DLD1 (cell line): ENCODE measurements around the gene TMEM61.
"Not testable (repeated sequence)": the region's sequence is repeated elsewhere in the genome, so short reads cannot be mapped to it uniquely, and the experiment has no call there.

Experiments
- in situ Hi-C: cut with HindIII; loops from 2 replicates; pipeline ENCODE4 v1.10.0; 2017; ENCODE audit warnings: low sequenced_read_pairs

TMEM61 gene

DNA sequence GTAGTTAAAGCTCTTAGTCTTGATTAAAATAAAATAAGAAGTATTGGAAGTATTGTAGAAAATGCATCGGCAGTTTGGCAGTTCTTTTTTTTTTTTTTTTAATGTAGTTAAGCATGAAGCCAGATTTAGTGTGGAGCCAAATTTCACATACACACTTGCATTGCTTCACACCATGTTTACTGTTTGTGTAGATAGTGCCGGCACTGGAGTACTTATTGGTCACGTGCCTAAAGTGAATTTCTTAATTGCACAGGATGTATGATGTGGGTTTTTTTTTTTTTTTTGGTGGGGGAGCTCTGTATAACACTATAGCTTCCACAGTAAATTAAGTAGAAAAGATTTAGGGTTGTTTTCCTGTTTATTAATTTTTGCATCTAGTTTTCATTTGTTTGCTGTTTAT, 21.2 kb upstream of the TMEM61 start:
- in situ Hi-C loops, result no loop called here

DNA sequence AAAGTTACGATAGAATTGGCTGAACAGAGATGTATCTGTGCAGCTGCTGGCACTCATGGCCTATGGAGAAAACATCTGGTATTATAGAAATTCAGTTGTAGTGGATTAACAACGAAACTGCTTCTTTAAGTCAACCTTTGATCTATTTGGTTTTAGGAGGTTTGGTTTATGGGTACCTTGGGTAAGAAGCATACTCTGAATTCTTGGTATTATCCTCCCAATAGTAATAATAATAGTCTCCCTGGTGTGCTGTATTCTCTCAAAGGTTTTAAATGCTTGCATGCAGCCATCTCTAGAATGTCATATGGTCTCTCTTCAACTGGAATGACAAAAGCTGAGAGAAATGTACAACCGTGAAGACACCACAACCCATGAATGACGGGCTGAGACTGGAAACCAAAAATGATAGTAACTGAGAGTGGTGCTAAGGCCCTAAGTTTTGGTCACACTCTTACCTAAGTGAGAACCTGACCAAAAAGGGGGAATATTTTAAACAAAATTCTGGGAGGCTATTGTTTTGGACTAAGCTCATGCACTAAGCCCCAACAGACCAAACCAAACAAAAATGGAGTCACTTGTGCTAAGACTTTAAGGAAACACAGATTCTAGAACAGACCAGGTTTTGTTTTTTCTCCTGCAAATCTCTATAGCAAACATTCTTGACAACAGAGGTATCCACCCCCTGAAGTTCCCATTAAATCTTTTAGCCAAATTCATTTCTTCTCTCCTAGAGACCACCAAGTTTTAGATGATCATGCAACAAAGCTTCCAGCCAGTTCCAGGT, 17.6 kb upstream of the TMEM61 start:
- in situ Hi-C loops, result no loop called here

DNA sequence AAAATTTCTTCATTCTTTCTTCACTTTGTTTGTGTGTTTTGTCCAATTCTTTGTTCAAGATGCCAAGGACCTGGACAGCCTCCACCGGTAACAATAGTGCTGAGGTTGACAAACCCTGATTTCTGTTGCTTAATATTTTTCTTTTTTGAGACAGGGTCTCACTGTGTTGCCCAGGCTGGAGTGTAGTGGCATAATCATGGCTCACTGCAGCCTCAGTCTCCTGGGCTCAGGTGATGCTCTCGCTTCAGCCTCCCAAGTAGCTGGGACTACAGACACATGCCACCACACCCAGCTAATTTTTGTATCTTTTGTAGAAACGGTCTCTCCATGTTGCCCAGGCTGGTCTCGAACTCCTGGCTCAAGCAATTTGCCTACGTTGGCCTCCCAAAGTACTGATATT, 16.6 kb upstream of the TMEM61 start:
- in situ Hi-C loops, result not testable (repeated sequence)

DNA sequence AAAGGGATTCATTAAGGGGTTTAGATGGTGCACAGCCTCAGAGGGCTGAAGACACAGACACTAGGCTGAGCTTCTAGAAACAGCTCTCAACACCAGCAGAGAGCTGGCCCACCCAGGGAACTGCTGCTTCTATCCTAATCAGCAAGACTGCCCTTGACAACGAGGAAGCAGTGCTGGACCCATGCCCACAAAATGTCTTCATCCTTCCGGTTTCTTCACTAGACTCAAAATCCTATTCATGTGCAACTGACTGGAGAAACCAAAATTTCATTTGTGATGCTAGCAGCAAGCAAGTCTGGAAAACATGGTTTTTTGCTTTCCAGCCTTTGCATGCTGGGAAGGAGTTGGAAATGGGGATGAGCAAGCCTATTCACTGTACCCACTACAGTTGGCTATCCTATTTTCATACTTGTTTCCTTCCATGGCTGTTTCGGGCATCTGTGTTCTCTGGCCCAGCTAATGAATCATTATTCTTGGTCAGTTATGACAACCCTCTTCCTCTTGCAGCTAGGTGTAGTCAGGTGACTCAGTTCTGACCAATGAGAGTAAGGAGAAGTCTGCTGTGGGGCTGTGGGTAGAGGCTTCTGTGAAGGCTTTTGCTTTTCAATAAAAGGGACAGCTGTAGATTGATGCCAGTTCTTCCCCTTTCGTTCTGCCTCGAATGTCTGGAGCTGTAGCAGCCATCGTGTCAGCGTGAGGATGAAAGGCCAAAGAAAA, 14.6 kb upstream of the TMEM61 start:
- in situ Hi-C loops, result no loop called here

DNA sequence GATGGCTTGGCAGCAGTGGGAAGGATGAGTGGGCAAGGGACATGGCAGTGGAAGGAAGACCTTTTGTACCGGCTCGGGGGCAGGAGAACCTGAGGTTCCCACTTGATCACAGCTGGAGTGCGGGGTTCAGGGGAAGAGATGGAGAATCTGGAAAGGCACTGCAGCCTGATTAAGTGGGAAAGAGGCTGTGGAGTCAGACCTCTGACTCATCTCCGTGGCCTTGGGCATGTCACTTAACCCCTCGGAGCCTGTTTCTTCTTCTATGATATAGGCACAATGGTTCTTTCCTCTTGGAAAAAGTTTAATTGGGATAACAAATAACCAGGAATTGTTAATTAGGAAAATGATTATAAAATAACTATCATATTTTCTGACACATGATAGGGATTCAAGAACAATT, 13.1 kb upstream of the TMEM61 start:
- in situ Hi-C loops, result no loop called here

DNA sequence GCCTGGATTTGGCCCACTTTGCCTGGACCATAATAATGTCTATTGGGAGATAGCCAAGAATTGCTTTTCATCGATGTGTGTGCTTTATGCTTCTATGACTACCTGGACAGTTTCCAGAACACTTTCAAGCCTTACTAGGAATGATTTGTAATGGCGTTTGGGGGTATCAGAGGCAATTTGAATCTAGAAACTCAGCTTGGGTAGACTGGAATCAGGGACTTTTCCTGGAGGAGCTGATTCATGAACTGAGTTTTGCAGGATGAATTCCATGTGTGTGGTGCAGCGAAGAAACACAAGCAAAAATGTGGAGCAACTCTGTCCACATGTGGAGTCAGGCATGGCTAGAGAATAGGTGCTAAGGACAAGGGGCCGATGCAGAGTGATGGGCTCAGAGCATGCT, 11.9 kb upstream of the TMEM61 start:
- in situ Hi-C loops, result no loop called here

DNA sequence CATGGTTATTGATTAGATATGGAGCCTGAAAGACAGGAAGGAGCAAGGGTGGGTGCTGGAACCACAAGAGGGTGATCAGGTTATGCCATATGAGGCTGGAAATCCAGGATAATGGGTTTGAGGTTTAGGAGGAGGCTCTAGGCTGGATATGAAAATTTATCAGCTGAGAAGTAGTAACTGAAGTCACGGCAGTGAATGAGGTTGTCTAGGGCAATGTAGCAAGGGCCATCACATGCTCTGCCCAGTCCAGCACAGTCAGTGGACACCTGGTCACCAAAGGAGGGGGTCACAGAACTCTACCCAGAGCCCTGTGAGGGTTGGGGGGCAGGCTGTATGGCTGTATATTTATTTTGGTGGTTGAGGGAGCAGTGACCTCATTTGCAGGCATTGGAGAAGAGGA, 10.5 kb upstream of the TMEM61 start:
- in situ Hi-C loops, result no loop called here

DNA sequence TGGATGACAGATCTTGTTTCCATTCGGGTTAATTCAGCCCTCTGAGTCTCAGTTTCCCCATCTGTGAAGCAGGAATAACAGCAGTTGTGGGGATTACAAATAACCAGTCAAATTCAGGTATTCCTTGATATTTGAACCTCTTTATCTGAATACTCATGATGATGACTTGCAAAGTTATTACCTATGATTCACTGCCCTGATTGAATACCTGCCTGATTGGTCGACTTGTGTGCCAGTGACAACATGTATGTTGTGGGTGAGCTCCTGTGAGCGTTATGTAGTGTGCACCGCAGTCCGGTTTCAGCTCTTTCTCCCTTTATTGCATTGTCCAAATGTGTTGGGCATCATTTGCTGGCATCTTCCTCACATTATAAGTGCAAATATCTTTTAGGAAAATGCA, 9.5 kb upstream of the TMEM61 start:
- in situ Hi-C loops, result no loop called here

DNA sequence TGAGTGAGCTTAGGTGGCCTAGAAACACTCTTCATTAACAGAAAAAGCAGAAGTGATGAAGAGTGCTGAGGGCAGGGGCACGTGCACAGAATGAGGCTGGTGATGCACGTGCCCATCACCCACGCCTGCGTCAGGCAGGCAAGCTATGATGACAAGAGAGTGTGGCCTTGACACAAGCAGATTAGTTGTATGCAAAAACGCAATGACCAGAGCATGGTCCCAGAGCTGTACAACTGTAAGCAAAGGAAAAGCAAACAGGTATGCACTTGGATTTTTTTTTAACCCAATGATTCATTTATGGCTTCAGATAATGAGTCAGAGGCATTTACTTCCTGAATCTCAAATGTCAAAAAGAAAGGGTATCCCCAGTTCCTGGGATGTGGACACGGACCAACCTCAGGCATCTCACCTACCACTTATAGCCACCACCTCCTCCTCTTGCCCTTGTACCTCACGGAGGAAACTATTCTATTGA, 9.1 kb upstream of the TMEM61 start:
- in situ Hi-C loops, result no loop called here

DNA sequence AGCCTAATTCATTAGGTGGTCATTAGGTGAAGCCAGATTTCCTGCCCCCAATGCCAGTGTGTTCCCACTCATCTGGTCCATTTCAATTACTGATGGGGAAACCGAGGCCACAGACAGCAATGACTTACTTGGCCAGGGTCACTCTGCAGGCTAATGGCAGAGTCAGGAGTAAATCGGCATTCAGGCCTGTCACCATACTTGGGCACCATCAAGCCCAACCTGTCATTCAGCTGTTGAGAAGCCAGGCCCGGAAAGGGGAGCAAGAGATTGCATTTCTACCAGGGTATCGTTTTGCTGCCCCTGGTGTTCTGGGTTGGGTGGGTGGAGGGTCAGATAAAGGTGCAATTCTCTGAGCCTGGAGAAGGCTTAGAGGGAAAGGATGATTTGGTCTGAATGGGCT, 8.0 kb upstream of the TMEM61 start:
- in situ Hi-C loops, result no loop called here

DNA sequence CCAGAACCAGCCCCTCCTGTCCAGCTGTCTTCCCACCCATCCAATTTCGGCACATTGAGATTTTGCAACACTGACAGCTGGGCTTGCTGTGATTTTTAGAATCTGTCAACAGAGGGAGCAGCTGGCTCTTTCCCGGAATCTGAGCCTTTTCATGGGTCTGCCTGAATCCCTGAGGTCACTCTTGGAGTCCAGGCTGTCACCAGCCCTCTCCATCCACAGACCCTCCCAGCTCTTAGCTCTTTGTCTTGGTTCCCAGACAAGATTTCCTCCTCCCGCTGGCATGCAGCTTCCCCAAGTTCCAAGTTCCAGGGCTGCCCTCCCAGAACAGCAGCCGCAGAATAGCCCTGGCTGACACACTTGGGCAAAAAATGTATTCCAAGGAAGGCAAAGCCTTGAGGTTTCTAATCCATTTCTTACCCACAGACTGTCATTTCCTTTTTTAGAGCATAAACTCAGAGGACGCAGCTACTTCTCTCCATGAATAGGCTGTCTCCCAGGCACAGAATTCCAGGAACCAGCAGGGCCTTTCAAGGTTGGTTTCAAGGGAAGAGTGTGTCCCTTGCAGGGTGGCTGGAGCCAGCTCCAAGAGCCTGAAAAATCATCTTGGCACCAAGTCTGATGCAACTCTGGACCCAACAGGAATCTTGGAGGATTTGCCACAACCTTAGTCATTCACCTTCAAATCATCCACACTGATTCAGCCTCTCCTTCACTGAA, 7.1 kb upstream of the TMEM61 start:
- in situ Hi-C loops, result no loop called here

DNA sequence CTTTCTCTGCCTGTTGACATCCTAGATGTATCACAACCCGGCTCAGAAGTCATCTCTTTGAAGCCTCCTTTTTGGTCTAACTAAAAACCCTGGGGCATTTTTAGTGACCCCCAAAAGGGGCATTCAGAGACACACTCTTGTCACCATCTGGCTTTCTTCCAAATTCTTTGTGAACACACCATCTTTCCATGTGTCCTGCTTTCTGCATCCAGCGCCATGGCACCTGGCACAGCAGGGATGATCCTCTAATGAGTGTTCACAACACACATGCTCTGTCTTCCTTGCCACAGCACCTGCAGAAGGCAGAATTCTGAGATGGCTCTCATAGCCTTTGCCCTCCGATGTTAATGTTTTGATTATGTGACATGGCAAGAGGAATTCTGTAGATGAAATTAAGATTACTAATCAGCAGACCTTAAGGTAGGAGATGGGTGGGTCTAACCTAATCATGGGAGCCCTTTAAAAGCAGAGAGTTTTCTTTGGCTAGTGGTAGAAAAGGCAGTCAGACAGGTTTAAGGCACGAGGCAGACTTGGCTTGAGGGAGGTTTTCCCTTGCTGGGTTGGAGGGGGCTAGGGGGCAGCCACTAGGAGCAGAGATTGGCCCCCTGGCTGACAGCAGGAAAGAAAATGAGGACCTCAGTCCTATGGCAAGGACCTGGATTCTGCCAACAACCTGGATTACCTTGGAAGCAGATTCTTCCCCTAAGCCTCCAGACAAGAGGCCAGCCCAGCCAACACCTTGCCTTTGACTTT, 4.9 kb upstream of the TMEM61 start:
- in situ Hi-C loops, result no loop called here

DNA sequence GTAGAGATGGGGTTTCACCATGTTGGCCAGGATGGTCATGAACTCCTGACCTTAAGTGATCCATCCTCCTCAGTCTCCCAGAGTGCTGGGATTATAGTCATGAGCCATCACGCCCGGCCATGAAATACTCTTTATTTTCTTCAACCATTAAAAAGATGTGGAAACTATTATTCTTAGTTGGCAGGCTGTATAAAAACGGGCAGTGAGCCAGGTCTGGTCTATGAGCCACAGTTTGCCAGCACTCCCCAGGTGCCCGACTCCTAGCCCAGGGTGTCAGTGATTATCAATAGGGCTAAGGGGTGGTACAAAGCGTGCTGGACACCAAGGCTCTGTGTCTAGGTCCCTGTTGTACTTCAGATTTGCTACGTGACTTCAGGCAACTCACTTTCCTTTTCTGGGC, 3.7 kb upstream of the TMEM61 start:
- in situ Hi-C loops, result no loop called here

DNA sequence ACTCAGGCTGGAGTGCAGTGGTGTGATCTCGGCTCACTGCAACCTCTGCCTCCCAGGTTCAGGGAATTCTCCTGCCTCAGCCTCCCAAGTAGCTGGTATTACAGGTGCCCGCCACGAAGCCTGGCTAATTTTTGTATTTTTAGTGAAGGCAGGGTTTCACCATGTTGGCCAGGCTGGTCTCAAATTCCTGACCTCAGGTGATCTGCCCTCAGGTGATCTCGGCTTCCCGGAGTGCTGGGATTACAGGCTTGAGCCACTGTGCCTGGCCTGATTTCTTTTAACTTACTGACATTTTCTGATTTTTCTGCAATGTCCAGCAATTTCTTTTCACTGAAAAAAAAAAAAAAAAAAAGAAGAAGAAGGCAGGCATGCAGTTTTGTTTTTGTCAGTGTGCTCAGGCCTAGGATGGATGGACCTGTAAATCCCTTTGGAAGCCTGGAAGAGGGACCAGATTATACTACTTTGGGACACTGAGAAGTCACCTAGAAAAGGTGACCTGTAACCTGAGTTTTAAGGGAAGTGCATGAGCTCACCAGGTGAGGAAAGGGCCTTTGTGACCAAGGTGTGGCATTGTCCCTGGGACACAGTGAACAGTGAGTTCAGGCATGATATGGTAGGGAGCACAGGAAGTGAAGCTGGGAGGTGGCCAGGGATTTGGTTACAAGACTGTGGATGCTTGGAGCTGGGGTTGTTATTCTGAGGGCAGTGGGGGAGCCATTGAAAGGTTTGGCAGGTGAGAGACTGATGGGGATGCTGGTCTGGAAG, 2.7 kb upstream of the TMEM61 start:
- in situ Hi-C loops, result no loop called here

DNA sequence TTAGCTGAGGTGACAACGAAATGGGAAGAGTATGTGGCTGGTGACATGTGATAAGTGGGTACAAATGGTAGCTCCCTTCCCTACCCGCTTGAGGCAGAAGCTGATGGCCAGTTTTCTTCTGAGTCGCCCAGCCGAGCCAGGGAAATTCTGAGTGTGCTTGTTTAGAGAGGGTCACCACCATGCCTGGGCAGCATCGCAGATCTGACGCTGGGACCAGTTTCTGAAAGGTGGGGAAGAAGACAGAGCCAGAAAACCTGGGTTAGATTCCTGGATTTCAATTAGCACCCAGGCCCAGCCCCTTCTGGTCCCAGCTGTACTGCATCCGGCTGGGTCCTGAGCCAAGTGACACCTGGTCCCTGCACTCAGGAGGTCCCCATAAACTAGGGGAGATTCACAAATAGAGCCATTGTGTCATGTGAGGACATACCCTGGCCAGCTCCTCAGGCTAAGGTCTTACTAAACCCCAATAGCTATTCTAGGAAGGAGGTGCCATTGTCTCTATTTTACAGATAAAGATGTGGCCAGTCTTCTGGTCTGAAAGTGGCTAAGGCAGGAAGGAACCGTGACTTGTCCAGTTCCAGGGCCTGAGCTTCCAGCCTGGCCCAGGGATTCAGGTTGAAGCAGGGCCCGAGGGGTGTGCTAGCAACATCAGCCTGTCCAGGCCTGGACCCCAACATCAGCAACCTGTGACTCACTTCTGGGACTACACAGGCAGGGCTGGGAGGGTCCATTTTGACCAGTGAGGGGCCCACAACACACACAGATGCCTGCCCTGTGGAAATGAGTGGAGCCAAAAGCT, 1.7 kb upstream of the TMEM61 start:
- in situ Hi-C loops, result no loop called here

DNA sequence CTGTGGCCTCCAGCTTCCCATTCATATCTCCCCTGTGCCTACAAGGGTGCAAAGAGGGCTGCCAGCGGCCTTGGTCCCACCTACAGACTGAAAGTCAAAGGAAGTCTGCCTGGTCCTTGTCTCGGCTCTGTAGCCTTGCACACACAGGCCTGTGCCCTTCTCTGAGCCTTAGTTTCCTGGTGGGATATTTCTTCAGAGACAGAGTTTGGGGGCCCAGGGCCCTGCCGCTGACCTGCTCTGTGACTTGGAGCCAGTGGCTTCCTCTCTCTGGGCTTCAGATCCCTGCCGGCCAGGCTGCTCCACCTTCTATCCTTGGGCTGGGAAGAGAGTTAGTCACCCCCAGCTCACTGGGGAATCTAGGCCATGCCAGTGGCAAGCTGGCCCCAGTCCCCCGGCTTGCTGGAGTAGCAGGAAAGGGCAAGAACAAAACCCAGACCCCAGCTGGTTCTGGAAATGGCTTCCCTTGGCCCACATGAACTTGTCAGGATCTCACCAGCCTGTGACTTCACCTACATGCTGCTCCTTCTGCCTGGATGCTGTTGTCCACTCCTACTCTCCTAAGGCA, 1.0 kb upstream of the TMEM61 start:
- in situ Hi-C loops, result no loop called here

DNA sequence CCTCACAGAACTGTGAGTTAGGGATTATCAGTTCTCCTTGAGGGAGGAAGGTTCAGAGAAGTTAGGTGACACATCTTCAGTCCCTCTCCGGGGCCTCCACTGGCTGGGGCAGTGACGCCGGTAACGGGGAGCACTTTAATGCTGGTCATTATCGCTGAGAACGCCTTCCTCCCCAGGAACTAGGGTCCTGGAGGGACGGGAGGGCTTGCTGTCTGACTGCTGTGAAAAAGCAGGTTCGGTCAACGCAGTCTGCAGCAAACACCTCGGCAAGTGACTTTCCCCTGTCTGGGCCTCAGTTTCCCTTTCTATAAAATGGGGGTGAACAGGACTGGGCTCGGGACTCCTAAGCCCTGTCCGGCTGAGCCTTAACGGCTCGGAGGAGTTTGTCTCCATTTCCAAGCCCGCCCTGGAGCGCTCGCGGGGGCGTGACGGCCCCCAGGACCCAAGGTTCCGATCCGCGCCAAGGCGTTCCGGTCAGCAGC, 341 bp upstream of the TMEM61 start:
- in situ Hi-C loops, result no loop called here

DNA sequence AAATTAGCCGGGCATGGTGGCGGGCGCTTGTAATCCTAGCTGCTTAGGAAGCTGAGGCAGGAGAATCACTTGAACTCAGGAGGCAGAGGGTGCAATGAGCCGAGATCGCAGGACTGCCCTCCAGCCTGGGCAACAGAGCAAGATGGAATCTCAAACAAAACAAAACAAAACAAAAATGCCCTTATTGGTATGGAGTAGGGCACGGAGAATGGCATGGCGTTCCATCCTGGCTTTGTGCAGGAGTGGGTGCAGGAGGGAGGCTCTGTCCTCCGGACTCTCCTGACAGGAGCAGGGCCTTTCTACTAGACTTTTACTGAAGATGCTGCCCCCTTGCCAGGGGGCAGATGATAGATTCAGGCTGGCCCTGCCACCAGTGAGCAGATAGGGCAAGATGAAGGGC, 1.0 kb downstream of the TMEM61 start:
- in situ Hi-C loops, result no loop called here

DNA sequence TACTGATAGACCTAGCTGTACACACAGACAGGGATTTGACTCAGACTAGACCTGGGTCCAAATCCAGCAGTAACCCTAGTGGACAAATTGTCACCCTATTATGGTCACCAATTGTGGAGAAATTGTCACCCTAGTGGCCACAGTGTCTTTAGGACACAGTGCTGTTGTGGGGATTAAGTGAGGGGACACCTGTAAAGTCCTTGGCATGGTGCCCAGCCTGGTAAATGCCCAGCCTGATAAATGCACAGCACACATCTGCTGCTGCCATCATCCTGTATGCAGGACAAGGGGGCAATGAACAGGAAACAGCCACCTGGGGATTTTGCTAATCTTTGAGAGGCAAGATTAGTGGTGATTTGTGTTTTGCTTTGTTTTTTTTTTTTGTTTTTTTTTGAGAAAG, 2.3 kb downstream of the TMEM61 start:
- in situ Hi-C loops, result no loop called here
